Testis (tissue), 3 donors: ENCODE measurements around the gene KIAA1143. TPM values are rescaled to one million over a fixed set of nuclear protein-coding genes. Genes with fewer than 3 reads are reported as not detected.

Experiments used
- DNase-seq: peaks from one replicate; pipeline ENCODE4 v3.0.0-alpha.2; 2019
- H3K27ac ChIP-seq, 2 donors: fragments of 200-600 bp; sonication (generic); one replicate each; pipeline ENCODE4 v1.5.1; 2019
- H3K27me3 ChIP-seq: fragments of 200-600 bp; sonication (generic); one replicate; pipeline ENCODE4 v1.5.1; 2019
- H3K36me3 ChIP-seq: fragments of 200-600 bp; sonication (generic); one replicate; pipeline ENCODE4 v1.5.1; 2017; ENCODE audit warnings: low read depth; ENCODE audit errors: missing control alignments
- H3K4me1 ChIP-seq: fragments of 200-600 bp; sonication (generic); one replicate; pipeline ENCODE4 v1.5.1; 2019
- H3K4me3 ChIP-seq, 2 donors: fragments of 200-600 bp; sonication (generic); one replicate each; pipeline ENCODE4 v1.5.1; 2017 to 2019
- H3K9me3 ChIP-seq: fragments of 200-600 bp; sonication (generic); one replicate; pipeline ENCODE4 v1.5.1; 2017
- POLR2A ChIP-seq: fragments of 450-650 bp; IDR thresholded peaks from one replicate; pipeline ENCODE4 v1.6.1; 2017; ENCODE audit warnings: antibody characterized with exemption, mild to moderate bottlenecking, moderate library complexity
- WGBS, 2 donors: methylation state at CpG; one replicate each; pipeline ENCODE4 v1.1.5; 2018; 5-methylcytosine and 5-hydroxymethylcytosine counted together
- intact Hi-C: fragments of 100-400 bp; cut with DNase I; formaldehyde crosslinking; loops from one replicate; pipeline ENCODE4 v1.15.1; 2023; ENCODE audit warnings: low total_unique reads
- polyA plus RNA-seq: library from polyadenylated mRNA; stranded (reverse); fragments of 350-450 nt; fragmentation: Illumina TruSeq; extraction: RNeasy Lipid Tissue Mini Kit (QIAGEN cat#74804); gene quantifications from one replicate; pipeline ENCODE4 v1.2.3, GENCODE V29; 2014; ENCODE audit warnings: low read depth, low replicate concordance; ENCODE audit not compliant: insufficient read depth
- total RNA-seq, 2 donors: library from RNA; depleted of rRNA; stranded (reverse); fragments of >200 nt; gene quantifications; one replicate each; pipeline ENCODE4 v1.2.3, GENCODE V29; 2016
- TF ChIP-seq, protein P1 (sequence below), 3 experiments: fragments of 450-650 bp in 2 of 3; fragments of 200-600 bp in 1 of 3; sonication (generic) in 1 of 3; IDR thresholded peaks; one replicate each; pipeline ENCODE4 v1.5.1; 2016 to 2019; ENCODE audit warnings: antibody characterized with exemption in 3 of 3, mild to moderate bottlenecking in 2 of 3, moderate library complexity in 1 of 3

Gene KIAA1143
- total and polyA plus RNA-seq, 3 donors from 2014 or later, result 14.3 to 15.1 (median 14.6) TPM

- Histone ChIP-seq H3K4me3 (no peak overlapping the region), H3K27me3 (no peaks in the 10 kb centered on the region), H3K36me3 (no peaks in the 10 kb centered on the region), H3K27ac (no peak overlapping the region), H3K9me3 (no peaks in the 10 kb centered on the region), H3K4me1 (no peaks in the 10 kb centered on the region)
- no peak for TF ChIP-seq POLR2A
- TF ChIP-seq, protein P1, sequence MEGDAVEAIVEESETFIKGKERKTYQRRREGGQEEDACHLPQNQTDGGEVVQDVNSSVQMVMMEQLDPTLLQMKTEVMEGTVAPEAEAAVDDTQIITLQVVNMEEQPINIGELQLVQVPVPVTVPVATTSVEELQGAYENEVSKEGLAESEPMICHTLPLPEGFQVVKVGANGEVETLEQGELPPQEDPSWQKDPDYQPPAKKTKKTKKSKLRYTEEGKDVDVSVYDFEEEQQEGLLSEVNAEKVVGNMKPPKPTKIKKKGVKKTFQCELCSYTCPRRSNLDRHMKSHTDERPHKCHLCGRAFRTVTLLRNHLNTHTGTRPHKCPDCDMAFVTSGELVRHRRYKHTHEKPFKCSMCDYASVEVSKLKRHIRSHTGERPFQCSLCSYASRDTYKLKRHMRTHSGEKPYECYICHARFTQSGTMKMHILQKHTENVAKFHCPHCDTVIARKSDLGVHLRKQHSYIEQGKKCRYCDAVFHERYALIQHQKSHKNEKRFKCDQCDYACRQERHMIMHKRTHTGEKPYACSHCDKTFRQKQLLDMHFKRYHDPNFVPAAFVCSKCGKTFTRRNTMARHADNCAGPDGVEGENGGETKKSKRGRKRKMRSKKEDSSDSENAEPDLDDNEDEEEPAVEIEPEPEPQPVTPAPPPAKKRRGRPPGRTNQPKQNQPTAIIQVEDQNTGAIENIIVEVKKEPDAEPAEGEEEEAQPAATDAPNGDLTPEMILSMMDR (IDR thresholded peaks at IDR 0.05), result no peak
- WGBS, 2 donors, result 87 to 93% methylated on average over 4 of the region's 4 CpGs
- no peak for DNase-seq
- intact Hi-C loops, result no loop called here
Measured at GRCh38 chr3:44795197-44795596, 33.8 kb upstream of the KIAA1143 start.

- no peak overlapping the region for H3K27ac ChIP-seq
- intact Hi-C loops, result no loop called here
- 95 to 98% methylated on average over 4 of the region's 4 CpGs for WGBS, 2 donors
- H3K4me1 ChIP-seq, result no peaks in the 10 kb centered on the region
- H3K27me3 ChIP-seq, result no peaks in the 10 kb centered on the region
- H3K4me3 ChIP-seq, result no peak overlapping the region
- no peaks in the 10 kb centered on the region for H3K36me3 ChIP-seq
- DNase-seq, result no peak
- H3K9me3 ChIP-seq, result no peaks in the 10 kb centered on the region
- TF ChIP-seq POLR2A, result no peak
- TF ChIP-seq, protein P1 (IDR thresholded peaks at IDR 0.05), result no peak
Measured at GRCh38 chr3:44782891-44783290, 21.5 kb upstream of the KIAA1143 start.

GRCh38 chr3:44772099-44772442 is 10.7 kb upstream of the KIAA1143 start:
- H3K9me3 ChIP-seq, result no peaks in the 10 kb centered on the region
- no peaks in the 10 kb centered on the region for H3K4me1 ChIP-seq
- intact Hi-C loops, result no loop called here
- 88 to 92% methylated on average over 1 of the region's 1 CpG for WGBS, 2 donors
- H3K27me3 ChIP-seq, result no peaks in the 10 kb centered on the region
- TF ChIP-seq, protein P1 (IDR thresholded peaks at IDR 0.05), result no peak
- TF ChIP-seq POLR2A, result no peak
- no peak for DNase-seq
- no peak overlapping the region for H3K27ac ChIP-seq
- H3K4me3 ChIP-seq, result no peak overlapping the region
- H3K36me3 ChIP-seq, result no peaks in the 10 kb centered on the region

DNA sequence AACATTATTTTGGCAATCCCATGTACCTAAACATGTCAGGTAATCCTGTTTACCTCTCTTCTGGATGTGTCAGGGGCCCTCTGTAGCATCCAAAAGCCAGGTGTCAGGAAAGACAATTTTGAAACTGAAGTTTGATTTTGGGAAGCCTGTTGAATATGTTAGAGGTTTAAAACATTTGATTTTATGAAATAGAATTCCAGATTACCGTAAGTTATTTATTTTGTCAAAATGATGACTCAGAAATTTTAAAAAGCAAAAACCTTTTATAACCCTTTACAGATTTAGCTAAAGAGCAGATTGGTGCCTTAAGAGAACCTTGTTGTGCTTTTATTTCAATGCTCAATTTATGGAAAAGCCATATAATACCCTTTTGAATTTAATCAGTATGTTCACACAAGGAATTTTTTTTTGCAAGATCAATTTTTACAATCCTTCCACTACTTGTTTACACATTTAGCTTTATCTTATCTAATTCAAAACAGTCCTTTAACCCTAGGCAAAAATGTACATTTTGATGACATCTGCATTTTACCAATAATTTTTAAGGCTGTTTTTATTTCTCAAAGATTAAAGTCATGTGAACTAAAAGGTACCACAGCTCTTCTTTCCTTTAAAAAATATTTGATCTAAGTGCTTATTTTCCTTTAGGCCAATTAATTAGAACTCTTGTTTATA is 10.1 kb upstream of the KIAA1143 start:
- 96 to 98% methylated on average over 1 of the region's 1 CpG for WGBS, 2 donors
- Histone ChIP-seq H3K36me3 (no peaks in the 10 kb centered on the region), H3K9me3 (no peaks in the 10 kb centered on the region), H3K27me3 (no peaks in the 10 kb centered on the region), H3K27ac (no peak overlapping the region), H3K4me1 (no peaks in the 10 kb centered on the region), H3K4me3 (no peak overlapping the region)
- TF ChIP-seq, protein P1 (IDR thresholded peaks at IDR 0.05), result no peak
- no peak for TF ChIP-seq POLR2A
- intact Hi-C loops, result no loop called here
- DNase-seq, result no peak

GRCh38 chr3:44764248-44764647 is 2.8 kb upstream of the KIAA1143 start:
- no peak for DNase-seq
- H3K36me3 ChIP-seq, result no peaks in the 10 kb centered on the region
- no peaks in the 10 kb centered on the region for H3K27me3 ChIP-seq
- intact Hi-C loops, result no loop called here
- no peaks in the 10 kb centered on the region for H3K9me3 ChIP-seq
- no peak overlapping the region for H3K4me3 ChIP-seq
- TF ChIP-seq, protein P1 (IDR thresholded peaks at IDR 0.05), result no peak
- no peak for TF ChIP-seq POLR2A
- peaks cover 5% of the 10 kb centered on the region for H3K4me1 ChIP-seq
- H3K27ac ChIP-seq, result no peak overlapping the region
